ENCODE results near the gene RASA2. TPM values are rescaled to one million over a fixed set of nuclear protein-coding genes. Genes with fewer than 3 reads are reported as not detected.

Gene RASA2
- 1 to 10 TPM; 5.3 to 5.4 TPM for total RNA-seq
- polyA plus RNA-seq = 1 to 10 TPM; 1.6 to 3.9 TPM

GRCh38 chr3:141486746-141487520 is at the start of gene RASA2:
RASA2 (plus strand) TSS chr3:141487027; CDS start chr3:141487084, 57 bp downstream.
- peak within 1 kb of the TSS; percentile 73 to 99 (median 88) for H3K4me3 ChIP-seq (ENCODE audit: low read depth in 1 of 3, low read length in 3 of 3)
- H3K36me3 ChIP-seq (ENCODE audit: control insufficient read depth in 4 of 4, insufficient read depth in 3 of 4, low read depth in 1 of 4, low read length in 3 of 4) = no peaks in the 10 kb centered on the region
- under 1% methylated on average over 96 of the region's 96 CpGs for WGBS
- peak within 1 kb of the TSS; percentile 94 to 97 for H3K27ac ChIP-seq (ENCODE audit: low read depth in 1 of 2, low read length in 2 of 2)
- no peaks in the 10 kb centered on the region for H3K9me3 ChIP-seq (ENCODE audit: control insufficient read depth in 4 of 4, low read length in 3 of 4)
- no peaks in the 10 kb centered on the region for H3K27me3 ChIP-seq (ENCODE audit: control insufficient read depth in 4 of 4, insufficient read depth in 4 of 4, low read length in 3 of 4)
- peaks cover 2 to 17% (median 12%) of the 10 kb centered on the region in 4 donors for H3K4me1 ChIP-seq (ENCODE audit: control insufficient read depth in 4 of 4, insufficient read depth in 4 of 4, low read length in 3 of 4)
- TF ChIP-seq HNF4A (conservative IDR thresholded peaks at IDR 0.05) = no peak
- no peak for TF ChIP-seq REST (IDR thresholded peaks at IDR 0.05)
- TF ChIP-seq RXRA (IDR thresholded peaks at IDR 0.05) = no peak
- no peak for TF ChIP-seq GABPA (IDR thresholded peaks at IDR 0.05 in 1 of 2, conservative IDR thresholded peaks at IDR 0.05 in 1 of 2)
- TF ChIP-seq MAX (IDR thresholded peaks at IDR 0.05) = no peak
- no peak for TF ChIP-seq ZBTB33 (IDR thresholded peaks at IDR 0.05)
- no peak for TF ChIP-seq TAF1 (conservative IDR thresholded peaks at IDR 0.05)
- no peak for TF ChIP-seq FOXA1 (IDR thresholded peaks at IDR 0.05)
- TF ChIP-seq CTCF (IDR thresholded peaks at IDR 0.05; ENCODE audit: low read depth, low read length, missing input control) = no peak
- no peak for TF ChIP-seq ATF3 (IDR thresholded peaks at IDR 0.05)
- TF ChIP-seq SP1 (IDR thresholded peaks at IDR 0.05) = no peak
- no peak for TF ChIP-seq JUND (IDR thresholded peaks at IDR 0.05)
- TF ChIP-seq YY1 (IDR thresholded peaks at IDR 0.05) = no peak
- TF ChIP-seq RAD21 (IDR thresholded peaks at IDR 0.05) = no peak
- TF ChIP-seq NR2F2 (IDR thresholded peaks at IDR 0.05) = no peak
- DNase-seq (ENCODE audit: low spot score) = peak; percentile 80
- H3K9ac ChIP-seq (ENCODE audit: low read depth in 1 of 2, low read length in 2 of 2) = peak within 1 kb of the TSS; percentile 45 to 75
